HCT116 (cell line): ENCODE data around the gene C5AR1. TPM values are rescaled to one million over a fixed set of nuclear protein-coding genes. Genes with fewer than 3 reads are reported as not detected.

Experiments
- ATAC-seq: fragments of 200-7000 bp; cut with Tn5 transposase; 2 replicates; pipeline ENCODE4 v1.9.1; 2020; ENCODE audit warnings: mild to moderate bottlenecking, moderate library complexity
- BruUV-seq: library from RNA; stranded (reverse); fragments of 400-500 nt; replicated peaks from 2 replicates; lab custom pipeline; 2021; lab: Mats Ljungman, UMichigan
- CTCF ChIA-PET: fragments of 300-600 bp; sonication (Branson Sonifier 250); formaldehyde crosslinking; loops from one replicate; lab custom pipeline; 2021; ENCODE audit warnings: antibody characterized with exemption; lab: Charles Lee
- POLR2A ChIA-PET: fragments of 300-600, 350-600 bp; sonication (Branson Sonifier 250); formaldehyde crosslinking; loops from one replicate; lab custom pipeline; 2021; ENCODE audit warnings: antibody characterized with exemption; lab: Charles Lee
- RAD21 ChIA-PET, 2 experiments: fragments of 300-600 bp; sonication (Branson Sonifier 250); formaldehyde crosslinking; loops; one replicate each; lab custom pipeline; 2023; ENCODE audit warnings: low total read pairs in 2 of 2; ENCODE audit not compliant: uncharacterized antibody in 2 of 2, unreplicated experiment in 2 of 2, low non-redundant PET in 1 of 2; lab: Charles Lee
- DNase-seq: peaks from one replicate; pipeline ENCODE4 v3.0.0-alpha.2; 2010; ENCODE audit warnings: low read depth, low spot score
- H2AFZ ChIP-seq: fragments of 200-600 bp; shearing (Covaris generic), sonication (generic); 2 replicates; pipeline ENCODE4 v1.6.1; 2017; ENCODE audit warnings: low read depth, mixed run types, mixed read lengths, antibody characterized with exemption, low read length; ENCODE audit not compliant: poor library complexity, severe bottlenecking
- H3K27ac ChIP-seq: 2 replicates; pipeline ENCODE4 v1.5.1; 2012; ENCODE audit warnings: low read depth, low read length
- H3K27me3 ChIP-seq: fragments of 200-600 bp; sonication (generic); 2 replicates; pipeline ENCODE4 v1.6.1; 2016; ENCODE audit warnings: mixed run types, low read length, mixed read lengths; ENCODE audit not compliant: insufficient read depth
- H3K36me3 ChIP-seq, 2 experiments: fragments of 200-500 bp in 1 of 2; fragments of 200-600 bp in 1 of 2; sonication (Bioruptor generic) in 1 of 2; sonication (generic) in 1 of 2; 2 replicates each; pipeline versions ENCODE4 v1.5.1 to v1.6.1; 2014 to 2016; ENCODE audit warnings: low read length in 2 of 2, inconsistent platforms in 1 of 2, mixed read lengths in 1 of 2, mixed run types in 1 of 2; ENCODE audit not compliant: insufficient read depth in 2 of 2, control insufficient read depth in 1 of 2
- H3K4me1 ChIP-seq, 2 experiments: fragments of 200-600 bp in 1 of 2; sonication (generic) in 1 of 2; 2 replicates each; pipeline versions ENCODE4 v1.5.1 to v1.6.1; 2012 to 2017; ENCODE audit warnings: low read length in 2 of 2, inconsistent platforms in 1 of 2, mild to moderate bottlenecking in 1 of 2, mixed read lengths in 1 of 2, mixed run types in 1 of 2, moderate library complexity in 1 of 2; ENCODE audit not compliant: insufficient read depth in 2 of 2, control insufficient read depth in 1 of 2
- H3K4me2 ChIP-seq: fragments of 200-600 bp; sonication (generic); 2 replicates; pipeline ENCODE4 v1.6.1; 2017; ENCODE audit warnings: mixed run types, low read length, mixed read lengths
- H3K4me3 ChIP-seq, 2 experiments: fragments of 200-600 bp in 1 of 2; sonication (generic) in 1 of 2; replicated peaks in 1 of 2; 2 replicates each; pipeline ENCODE4 v1.5.1; 2011 to 2016; ENCODE audit warnings: low read length in 2 of 2, control low read depth in 1 of 2, low read depth in 1 of 2, mild to moderate bottlenecking in 1 of 2, mixed read lengths in 1 of 2, mixed run types in 1 of 2
- H3K79me2 ChIP-seq: fragments of 200-600 bp; sonication (generic); 2 replicates; pipeline ENCODE4 v1.6.1; 2017; ENCODE audit warnings: mild to moderate bottlenecking, mixed run types, low read length, moderate library complexity, mixed read lengths; ENCODE audit not compliant: insufficient read depth
- H3K9ac ChIP-seq: fragments of 200-600 bp; sonication (generic); 2 replicates; pipeline ENCODE4 v1.6.1; 2016; ENCODE audit warnings: low read length, mixed read lengths
- H3K9me2 ChIP-seq: fragments of 200-600 bp; sonication (generic), shearing (Covaris generic); 2 replicates; pipeline ENCODE4 v1.6.1; 2017; ENCODE audit warnings: mixed run types, mild to moderate bottlenecking, moderate library complexity; ENCODE audit not compliant: insufficient read depth
- H3K9me3 ChIP-seq, 2 experiments: fragments of 200-500 bp in 1 of 2; fragments of 200-600 bp in 1 of 2; sonication (Bioruptor generic) in 1 of 2; sonication (generic) in 1 of 2; 2 replicates each; pipeline ENCODE4 v1.6.1; 2014 to 2017; ENCODE audit warnings: low read length in 2 of 2, mixed read lengths in 2 of 2, inconsistent platforms in 1 of 2, low read depth in 1 of 2, mild to moderate bottlenecking in 1 of 2, mixed run types in 1 of 2, moderate library complexity in 1 of 2; ENCODE audit not compliant: control insufficient read depth in 1 of 2, insufficient read depth in 1 of 2
- H4K20me1 ChIP-seq: fragments of 200-600 bp; sonication (generic), shearing (Covaris generic); 2 replicates; pipeline ENCODE4 v1.6.1; 2017; ENCODE audit warnings: mixed run types, mild to moderate bottlenecking, moderate library complexity; ENCODE audit not compliant: insufficient read depth
- ELF1 ChIP-seq: IDR thresholded peaks from 2 replicates; pipeline ENCODE4 v1.6.1; 2012; ENCODE audit warnings: low read depth, borderline replicate concordance
- EZH2 ChIP-seq: fragments of 200-600 bp; sonication (generic); IDR thresholded peaks from 2 replicates; pipeline ENCODE4 v1.6.1; 2017; ENCODE audit warnings: antibody characterized with exemption, mixed run types
- JUND ChIP-seq: IDR thresholded peaks from 2 replicates; pipeline ENCODE4 v1.6.1; 2012
- POLR2AphosphoS5 ChIP-seq: IDR thresholded peaks from 2 replicates; pipeline ENCODE4 v1.6.1; 2011; ENCODE audit warnings: mild to moderate bottlenecking, low read depth, low read length, moderate library complexity
- SIN3A ChIP-seq: IDR thresholded peaks from 2 replicates; pipeline ENCODE4 v1.6.1; 2012; ENCODE audit warnings: low read depth
- SP1 ChIP-seq: IDR thresholded peaks from 2 replicates; pipeline ENCODE4 v1.6.1; 2012; ENCODE audit warnings: low read depth
- YY1 ChIP-seq: IDR thresholded peaks from 2 replicates; pipeline ENCODE4 v1.6.1; 2011; ENCODE audit warnings: low read length, low read depth, moderate library complexity, mild to moderate bottlenecking; ENCODE audit not compliant: insufficient replicate concordance; ENCODE audit errors: extremely low read depth
- ZFX ChIP-seq: fragments of 450-650 bp; IDR thresholded peaks from 2 replicates; pipeline ENCODE4 v1.6.1; 2017
- intact Hi-C: fragments of 100-400 bp; cut with micrococcal nuclease; formaldehyde crosslinking; loops from 2 replicates; pipeline ENCODE4 v1.10.0; 2022
- total RNA-seq: library from RNA; stranded (reverse); gene quantifications from one replicate; pipeline ENCODE4 v1.2.1, GENCODE V29; 2021; ENCODE audit not compliant: unreplicated experiment

Gene C5AR1
- total RNA-seq, 1 experiment from 2014 or later, result 6.5 TPM

- Histone ChIP-seq H3K27ac (peak overlapping the region; percentile 83), H4K20me1 (no peaks in the 10 kb centered on the region), H3K79me2 (no peaks in the 10 kb centered on the region; the same call in 1 of the 2 replicates), H3K4me3 (peak overlapping the region; percentile 76 to 89), H3K4me2 (peak overlapping the region; percentile 97), H3K9ac (peak overlapping the region; percentile 93), H3K27me3 (no peaks in the 10 kb centered on the region), H3K4me1 (peaks cover 10 to 34% of the 10 kb centered on the region in 2 experiments; a peak in 3 of 4 replicates), H3K9me3 (no peaks in the 10 kb centered on the region)
- CTCF ChIA-PET, result interaction anchor here (0.8 to 1.5 kb wide), 4 partner anchors 17 to 75 kb away, joined by 3 to 7 read pairs (median 5); partner anchors contain the start of genes CCDC9 and DHX34
- TSS peak; percentile 84 for BruUV-seq
- POLR2A ChIA-PET, result interaction anchor here (0.6 to 2.1 kb wide), 10 partner anchors 8 to 160 kb away, joined by 3 to 23 read pairs (median 5); partner anchors contain the start of genes CCDC9, DHX34 and ZC3H4
- DNase-seq (peak; percentile 75), ATAC-seq (peak; percentile 83)
- intact Hi-C loops, result loop anchor here (1.0 kb wide), 1 partner anchor 16 kb away; no protein-coding TSS in a partner anchor
- TF ChIP-seq POLR2AphosphoS5 (peak; percentile 72), SIN3A (peak; percentile 77), EZH2 (no peak), YY1 (peak; percentile 11), JUND (no peak), ELF1 (no peak; the same call in 1 of the 2 replicates), SP1 (peak; percentile 81), ZFX (peak; percentile 57; the same call in 1 of the 2 replicates)
- TF ChIP-seq, all 23 proteins: peak for 5
- RAD21 ChIA-PET, result interaction anchor here (0.6 to 1.1 kb wide), 6 partner anchors 9 to 155 kb away, joined by 3 to 7 read pairs (median 4); partner anchors contain the start of gene CCDC9 (in 2 of the 2)
- peaks cover 8 to 10% of the 10 kb centered on the region in 2 experiments; a peak in 2 of 4 replicates for H3K36me3 ChIP-seq
- no peak overlapping the region for H2AFZ ChIP-seq
- no peaks in the 10 kb centered on the region for H3K9me2 ChIP-seq
Measured at GRCh38 chr19:47273313-47274070, 36.2 kb upstream of the C5AR1 start.
